ENCODE measurements around the gene SFI1.

DNA sequence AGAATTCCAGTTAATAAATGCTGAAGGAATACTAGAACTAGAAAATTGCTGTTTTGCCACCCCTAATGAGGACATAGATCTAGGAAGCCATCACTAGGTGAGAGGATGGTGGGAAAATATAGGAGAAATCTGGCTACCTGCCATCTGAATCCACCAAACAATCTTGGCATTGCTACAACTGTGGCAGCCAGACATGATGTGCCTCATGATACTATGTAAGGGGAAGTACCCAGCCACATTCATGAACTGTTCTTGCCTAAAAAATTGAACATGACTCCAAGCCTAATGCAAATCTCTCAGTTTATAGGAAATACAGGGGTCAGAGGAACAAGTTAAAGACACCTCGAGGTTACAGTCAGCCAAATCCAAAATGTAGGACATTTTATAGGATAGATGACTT lies 72.8 kb downstream of the SFI1 start:
- TF ChIP-seq, protein P1, sequence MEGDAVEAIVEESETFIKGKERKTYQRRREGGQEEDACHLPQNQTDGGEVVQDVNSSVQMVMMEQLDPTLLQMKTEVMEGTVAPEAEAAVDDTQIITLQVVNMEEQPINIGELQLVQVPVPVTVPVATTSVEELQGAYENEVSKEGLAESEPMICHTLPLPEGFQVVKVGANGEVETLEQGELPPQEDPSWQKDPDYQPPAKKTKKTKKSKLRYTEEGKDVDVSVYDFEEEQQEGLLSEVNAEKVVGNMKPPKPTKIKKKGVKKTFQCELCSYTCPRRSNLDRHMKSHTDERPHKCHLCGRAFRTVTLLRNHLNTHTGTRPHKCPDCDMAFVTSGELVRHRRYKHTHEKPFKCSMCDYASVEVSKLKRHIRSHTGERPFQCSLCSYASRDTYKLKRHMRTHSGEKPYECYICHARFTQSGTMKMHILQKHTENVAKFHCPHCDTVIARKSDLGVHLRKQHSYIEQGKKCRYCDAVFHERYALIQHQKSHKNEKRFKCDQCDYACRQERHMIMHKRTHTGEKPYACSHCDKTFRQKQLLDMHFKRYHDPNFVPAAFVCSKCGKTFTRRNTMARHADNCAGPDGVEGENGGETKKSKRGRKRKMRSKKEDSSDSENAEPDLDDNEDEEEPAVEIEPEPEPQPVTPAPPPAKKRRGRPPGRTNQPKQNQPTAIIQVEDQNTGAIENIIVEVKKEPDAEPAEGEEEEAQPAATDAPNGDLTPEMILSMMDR (conservative IDR thresholded peaks at IDR 0.05; ENCODE audit: low read depth, low read length), result no peak
- TF ChIP-seq MAFK (IDR thresholded peaks at IDR 0.05; ENCODE audit: low read depth, low read length), result no peak

Measured in IMR-90 (cell line).